Ovary (tissue), 9 donors: Measurements from ENCODE around the gene SEZ6. TPM values are rescaled to one million over a fixed set of nuclear protein-coding genes. Genes with fewer than 3 reads are reported as not detected.

Source experiments
- DNase-seq, 5 donors: peaks; one replicate each; pipeline ENCODE4 v3.0.0-alpha.2; 2019 to 2020
- H3K27ac ChIP-seq, 2 donors: fragments of 200-600 bp; one replicate each; pipeline versions ENCODE4 v1.5.1 to v1.8.0; 2019 to 2022
- H3K27me3 ChIP-seq: fragments of 200-600 bp; one replicate; pipeline ENCODE4 v1.8.0; 2022
- H3K36me3 ChIP-seq: fragments of 200-600 bp; sonication (generic); one replicate; pipeline ENCODE4 v1.5.1; 2019
- H3K4me1 ChIP-seq: one replicate; pipeline ENCODE4 v1.8.1; 2013; ENCODE audit warnings: mild to moderate bottlenecking, moderate library complexity; ENCODE audit not compliant: insufficient read depth
- H3K4me3 ChIP-seq: fragments of 200-600 bp; sonication (generic); one replicate; pipeline ENCODE4 v1.5.1; 2017
- H3K9me3 ChIP-seq, 2 donors: fragments of 200-600 bp in 1 of 2; sonication (generic) in 1 of 2; one replicate each; pipeline versions ENCODE4 v1.5.1 to v1.8.1; 2013 to 2019; ENCODE audit warnings: mild to moderate bottlenecking in 1 of 2, moderate library complexity in 1 of 2
- EP300 ChIP-seq: sonication (generic); formaldehyde crosslinking; IDR thresholded peaks from one replicate; pipeline ENCODE4 v1.6.1; 2017; ENCODE audit warnings: antibody characterized with exemption
- POLR2A ChIP-seq: fragments of 450-650 bp; IDR thresholded peaks from one replicate; pipeline ENCODE4 v1.6.1; 2017; ENCODE audit warnings: antibody characterized with exemption, mild to moderate bottlenecking, moderate library complexity
- WGBS, 3 donors: extraction: QIAGEN DNeasy Blood & Tissue Kit in 1 of 3; methylation state at CpG; one replicate each; pipeline versions ENCODE4 v1.1.5 to v1.1.7; 2013 to 2017; 5-methylcytosine and 5-hydroxymethylcytosine counted together
- intact Hi-C, 4 donors: fragments of 100-400 bp; cut with DNase I; formaldehyde crosslinking; loops; one replicate each; pipeline versions ENCODE4 v1.11.0 to v1.15.1; 2022 to 2023
- polyA plus RNA-seq, 2 donors: library from polyadenylated mRNA; stranded (reverse); fragments of 200-250 nt in 1 of 2; fragments of 350-450 nt in 1 of 2; fragmentation: Illumina TruSeq in 1 of 2; extraction: RNeasy Lipid Tissue Mini Kit (QIAGEN cat#74804) in 1 of 2; gene quantifications; one replicate each; pipeline ENCODE4 v1.2.3, GENCODE V29; 2013 to 2014
- total RNA-seq, 7 donors: library from RNA; depleted of rRNA in 2 of 7; stranded (reverse); fragments of >200 nt in 2 of 7; fragmentation: NEBNext Ultra II Directional in 3 of 7; extraction: Animal tissue kit (Norgen Biotek cat#: 25700) in 3 of 7; gene quantifications; one replicate each; pipeline versions ENCODE4 v1.1.0 to v1.2.4, GENCODE V29; 2016 to 2023
- TF ChIP-seq, protein P1 (sequence below), 3 donors: fragments of 450-650 bp in 2 of 3; fragments of 200-600 bp in 1 of 3; IDR thresholded peaks; one replicate each; pipeline versions ENCODE4 v1.5.1 to v1.8.0; 2016 to 2022; ENCODE audit warnings: antibody characterized with exemption in 3 of 3, mild to moderate bottlenecking in 1 of 3
- donor health status: DM: no; HTN: no; CAD: no; lungs with moderate emphysema.
- donor health status: DM: no; HTN: no; CAD: no.
- donor health status: Bipolar disorder and iron deficiency.
- donor health status: DM: yes; HTN: yes; CAD: no.
- donor health status: DM: no; HTN: no; CAD: no.
- donor health status: DM: yes; HTN: yes; CAD: no.

Gene SEZ6
- total and polyA plus RNA-seq, 9 donors = not detected

- TF ChIP-seq EP300 = no peak
- TF ChIP-seq, protein P1, sequence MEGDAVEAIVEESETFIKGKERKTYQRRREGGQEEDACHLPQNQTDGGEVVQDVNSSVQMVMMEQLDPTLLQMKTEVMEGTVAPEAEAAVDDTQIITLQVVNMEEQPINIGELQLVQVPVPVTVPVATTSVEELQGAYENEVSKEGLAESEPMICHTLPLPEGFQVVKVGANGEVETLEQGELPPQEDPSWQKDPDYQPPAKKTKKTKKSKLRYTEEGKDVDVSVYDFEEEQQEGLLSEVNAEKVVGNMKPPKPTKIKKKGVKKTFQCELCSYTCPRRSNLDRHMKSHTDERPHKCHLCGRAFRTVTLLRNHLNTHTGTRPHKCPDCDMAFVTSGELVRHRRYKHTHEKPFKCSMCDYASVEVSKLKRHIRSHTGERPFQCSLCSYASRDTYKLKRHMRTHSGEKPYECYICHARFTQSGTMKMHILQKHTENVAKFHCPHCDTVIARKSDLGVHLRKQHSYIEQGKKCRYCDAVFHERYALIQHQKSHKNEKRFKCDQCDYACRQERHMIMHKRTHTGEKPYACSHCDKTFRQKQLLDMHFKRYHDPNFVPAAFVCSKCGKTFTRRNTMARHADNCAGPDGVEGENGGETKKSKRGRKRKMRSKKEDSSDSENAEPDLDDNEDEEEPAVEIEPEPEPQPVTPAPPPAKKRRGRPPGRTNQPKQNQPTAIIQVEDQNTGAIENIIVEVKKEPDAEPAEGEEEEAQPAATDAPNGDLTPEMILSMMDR (IDR thresholded peaks at IDR 0.05) = no peak
- no peak for TF ChIP-seq POLR2A
- Histone ChIP-seq H3K36me3 (no peaks in the 10 kb centered on the region), H3K9me3 (no peaks in the 10 kb centered on the region), H3K4me3 (no peak overlapping the region), H3K27ac (no peak overlapping the region), H3K4me1 (no peaks in the 10 kb centered on the region), H3K27me3 (no peaks in the 10 kb centered on the region)
- no peak for DNase-seq
- intact Hi-C loops = no loop called here
- WGBS, 3 donors = 53 to 68% (median 64%) methylated on average over 8 of the region's 8 CpGs
These were observed 14.1 kb downstream of the SEZ6 start for GRCh38 chr17:28991779-28992178.

- Histone ChIP-seq H3K4me3 (no peak overlapping the region), H3K36me3 (no peaks in the 10 kb centered on the region), H3K27ac (no peak overlapping the region), H3K9me3 (no peaks in the 10 kb centered on the region), H3K4me1 (no peaks in the 10 kb centered on the region), H3K27me3 (no peaks in the 10 kb centered on the region)
- TF ChIP-seq, protein P1 (IDR thresholded peaks at IDR 0.05) = no peak
- no peak for TF ChIP-seq POLR2A
- DNase-seq = no peak
- intact Hi-C loops = no loop called here
These were observed 16.8 kb downstream of the SEZ6 start for GRCh38 chr17:28989028-28989427.

- TF ChIP-seq EP300 (no peak), POLR2A (no peak)
These were observed 17.4 kb downstream of the SEZ6 start for GRCh38 chr17:28988475-28988874.

GRCh38 chr17:28986714-28987655, 18.8 kb downstream of the SEZ6 start:
- DNase-seq = no peak
- Histone ChIP-seq H3K4me3 (no peak overlapping the region), H3K27ac (no peak overlapping the region), H3K9me3 (no peaks in the 10 kb centered on the region), H3K36me3 (no peaks in the 10 kb centered on the region), H3K4me1 (no peaks in the 10 kb centered on the region), H3K27me3 (no peaks in the 10 kb centered on the region)
- TF ChIP-seq, protein P1 (IDR thresholded peaks at IDR 0.05) = no peak
- TF ChIP-seq POLR2A (no peak), EP300 (no peak)
- WGBS, 3 donors = 80 to 84% (median 83%) methylated on average over 15 of the region's 15 CpGs
- intact Hi-C loops = no loop called here

More at GRCh38 chr17:28988475-28988874, 17.4 kb downstream of the SEZ6 start:
- no peaks in the 10 kb centered on the region for H3K36me3 ChIP-seq
- H3K27ac ChIP-seq = no peak overlapping the region
- no peaks in the 10 kb centered on the region for H3K4me1 ChIP-seq
- no peaks in the 10 kb centered on the region for H3K9me3 ChIP-seq
- no peak overlapping the region for H3K4me3 ChIP-seq
- no peak for DNase-seq
- no peaks in the 10 kb centered on the region for H3K27me3 ChIP-seq
- WGBS, 3 donors = 85 to 96% (median 94%) methylated on average over 1 of the region's 1 CpG
- intact Hi-C loops = no loop called here
